Pancreas (tissue), 10 donors: ENCODE results near the gene TET2. TPM values are rescaled to one million over a fixed set of nuclear protein-coding genes. Genes with fewer than 3 reads are reported as not detected.

Source experiments
- ATAC-seq, 4 donors: fragments of 200-7000 bp; cut with Tn5 transposase; one replicate each; pipeline versions ENCODE4 v1.8.0 to v1.9.1; 2020; ENCODE audit warnings: mild to moderate bottlenecking in 4 of 4, moderate library complexity in 4 of 4
- DNase-seq, 6 donors: peaks; one replicate each; pipeline ENCODE4 v3.0.0-alpha.2; 2020
- FAIRE-seq: peaks from 2 replicates; lab custom pipeline; 2012; peaks lifted over from hg19 to GRCh38; lab: Jason Lieb, UNC
- H3K27ac ChIP-seq, 4 donors: fragments of 200-600 bp; sonication (generic); 1 replicate in 3 of 4; 2 replicates in 1 of 4; pipeline versions ENCODE4 v1.5.0 to v1.8.0; 2020
- H3K27me3 ChIP-seq, 4 donors: fragments of 200-600 bp; one replicate each; pipeline ENCODE4 v1.8.0; 2021
- H3K36me3 ChIP-seq, 3 donors: fragments of 200-600 bp; sonication (generic) in 1 of 3; one replicate each; pipeline versions ENCODE4 v1.5.0 to v1.8.0; 2020 to 2021
- H3K4me1 ChIP-seq, 3 donors: fragments of 200-600 bp; one replicate each; pipeline ENCODE4 v1.8.0; 2021
- H3K4me3 ChIP-seq, 4 donors: fragments of 200-600 bp; sonication (generic) in 2 of 4; one replicate each; pipeline versions ENCODE4 v1.5.0 to v1.8.0; 2020 to 2021
- H3K9me3 ChIP-seq, 4 donors: fragments of 200-600 bp; one replicate each; pipeline ENCODE4 v1.8.0; 2021
- WGBS, 2 donors: extraction: QIAGEN DNeasy Blood & Tissue Kit; methylation state at CpG; one replicate each; pipeline ENCODE4 v1.1.7; 2013; 5-methylcytosine and 5-hydroxymethylcytosine counted together
- intact Hi-C, 3 donors: fragments of 100-400 bp; cut with DNase I; formaldehyde crosslinking; loops; one replicate each; pipeline versions ENCODE4 v1.11.1 to v1.14.2; 2022
- polyA plus RNA-seq, 2 donors: library from polyadenylated mRNA; stranded (reverse); fragments of 200-250 nt; gene quantifications; one replicate each; pipeline ENCODE4 v1.2.3, GENCODE V29; 2013
- total RNA-seq, 6 donors: library from RNA; stranded (reverse); fragmentation: NEBNext Ultra II Directional in 4 of 6; extraction: Animal tissue kit (Norgen Biotek cat#: 25700) in 4 of 6; gene quantifications; one replicate each; pipeline versions ENCODE4 v1.2.1 to v1.2.4, GENCODE V29; 2021 to 2023
- TF ChIP-seq, protein P1 (sequence below), 4 donors: fragments of 200-600 bp; sonication (generic) in 3 of 4; IDR thresholded peaks; one replicate each; pipeline versions ENCODE4 v1.5.0 to v1.8.0; 2021; ENCODE audit warnings: antibody characterized with exemption in 4 of 4
- donor health status: healthy with polysubstance abuse.
- donor health status: DM: no; HTN: no; CAD: no; lungs with moderate emphysema.
- donor health status: DM: no; HTN: no; CAD: no.
- donor health status: control.
- donor health status: control.
- donor health status: Bipolar disorder and iron deficiency.
- donor health status: DM: yes; HTN: yes; CAD: no.
- donor health status: DM: no; HTN: no; CAD: no.
- donor health status: DM: no; HTN: no; CAD: no.
- donor health status: DM: yes; HTN: yes; CAD: no.

The TET2 gene
- total and polyA plus RNA-seq, 8 donors = 2.5 to 16.5 (median 7.4) TPM

GRCh38 chr4:105327956-105328355, 181.3 kb downstream of the TET2 start:
- no peaks in the 10 kb centered on the region for H3K36me3 ChIP-seq
- FAIRE-seq (no peak), ATAC-seq (no peak), DNase-seq (no peak)
- no peaks in the 10 kb centered on the region for H3K27me3 ChIP-seq
- H3K4me1 ChIP-seq = no peaks in the 10 kb centered on the region
- intact Hi-C loops = no loop called here
- TF ChIP-seq, protein P1, sequence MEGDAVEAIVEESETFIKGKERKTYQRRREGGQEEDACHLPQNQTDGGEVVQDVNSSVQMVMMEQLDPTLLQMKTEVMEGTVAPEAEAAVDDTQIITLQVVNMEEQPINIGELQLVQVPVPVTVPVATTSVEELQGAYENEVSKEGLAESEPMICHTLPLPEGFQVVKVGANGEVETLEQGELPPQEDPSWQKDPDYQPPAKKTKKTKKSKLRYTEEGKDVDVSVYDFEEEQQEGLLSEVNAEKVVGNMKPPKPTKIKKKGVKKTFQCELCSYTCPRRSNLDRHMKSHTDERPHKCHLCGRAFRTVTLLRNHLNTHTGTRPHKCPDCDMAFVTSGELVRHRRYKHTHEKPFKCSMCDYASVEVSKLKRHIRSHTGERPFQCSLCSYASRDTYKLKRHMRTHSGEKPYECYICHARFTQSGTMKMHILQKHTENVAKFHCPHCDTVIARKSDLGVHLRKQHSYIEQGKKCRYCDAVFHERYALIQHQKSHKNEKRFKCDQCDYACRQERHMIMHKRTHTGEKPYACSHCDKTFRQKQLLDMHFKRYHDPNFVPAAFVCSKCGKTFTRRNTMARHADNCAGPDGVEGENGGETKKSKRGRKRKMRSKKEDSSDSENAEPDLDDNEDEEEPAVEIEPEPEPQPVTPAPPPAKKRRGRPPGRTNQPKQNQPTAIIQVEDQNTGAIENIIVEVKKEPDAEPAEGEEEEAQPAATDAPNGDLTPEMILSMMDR (IDR thresholded peaks at IDR 0.05) = no peak
- H3K4me3 ChIP-seq = no peak overlapping the region
- no peak overlapping the region for H3K27ac ChIP-seq
- H3K9me3 ChIP-seq = no peaks in the 10 kb centered on the region

DNA sequence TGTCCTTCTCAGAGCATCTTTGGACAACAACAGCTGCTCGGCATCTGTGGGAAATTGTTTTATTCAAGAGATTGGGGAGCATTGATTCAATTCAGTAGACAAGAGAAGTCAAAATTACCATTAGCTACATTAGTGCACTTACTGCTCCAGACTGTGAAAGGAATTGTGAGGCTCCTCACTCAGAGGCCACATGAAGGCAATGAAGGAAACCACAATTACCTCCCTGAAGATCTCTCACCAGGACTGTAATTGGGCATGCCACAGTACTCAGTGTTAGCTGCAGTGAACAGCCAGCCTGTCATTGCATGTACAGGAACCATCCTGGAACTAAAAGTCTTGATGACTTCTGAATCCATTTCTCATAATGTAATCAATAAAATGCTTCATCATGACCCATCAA, 182.4 kb downstream of the TET2 start:
- Histone ChIP-seq H3K36me3 (no peaks in the 10 kb centered on the region), H3K4me1 (no peaks in the 10 kb centered on the region), H3K27ac (no peak overlapping the region), H3K4me3 (no peak overlapping the region), H3K9me3 (no peaks in the 10 kb centered on the region), H3K27me3 (no peaks in the 10 kb centered on the region)
- intact Hi-C loops = no loop called here
- DNase-seq (no peak), FAIRE-seq (no peak), ATAC-seq (no peak)
- 95 to 100% methylated on average over 1 of the region's 1 CpG for WGBS, 2 donors
- TF ChIP-seq, protein P1 (IDR thresholded peaks at IDR 0.05) = no peak
